Keratinocyte (primary cell): ENCODE data around the gene OPRL1. TPM values are rescaled to one million over a fixed set of nuclear protein-coding genes. Genes with fewer than 3 reads are reported as not detected.
A peak's percentile ranks its signal among the peaks of the same experiment; 100 is the strongest.

Source experiments
- DNase-seq: peaks from one replicate; pipeline ENCODE4 v3.0.0-alpha.2; 2011; ENCODE audit warnings: low read depth, missing footprints, low spot score
- FAIRE-seq: peaks from 2 replicates; lab custom pipeline; 2011; peaks lifted over from hg19 to GRCh38; lab: Jason Lieb, UNC
- H2AFZ ChIP-seq: 2 replicates; pipeline ENCODE4 v1.6.0; 2012; ENCODE audit warnings: low read length, control low read depth, inconsistent platforms; ENCODE audit not compliant: control insufficient read depth
- H3K27ac ChIP-seq: 2 replicates; pipeline ENCODE4 v1.5.1; 2011; ENCODE audit warnings: low read length; ENCODE audit not compliant: control insufficient read depth, insufficient read depth
- H3K27me3 ChIP-seq: 3 replicates; pipeline ENCODE4 v1.6.0; 2011; ENCODE audit warnings: low read length; ENCODE audit not compliant: control insufficient read depth, insufficient read depth; ENCODE audit errors: extremely low read depth
- H3K36me3 ChIP-seq, 2 experiments: 2 replicates in 1 of 2; 3 replicates in 1 of 2; pipeline ENCODE4 v1.5.1; 2011; ENCODE audit warnings: low read length in 2 of 2, mild to moderate bottlenecking in 1 of 2; ENCODE audit not compliant: control insufficient read depth in 2 of 2, insufficient read depth in 2 of 2; ENCODE audit errors: extremely low read depth in 1 of 2
- H3K4me1 ChIP-seq: 3 replicates; pipeline ENCODE4 v1.5.1; 2011; ENCODE audit warnings: low read length; ENCODE audit not compliant: control insufficient read depth, insufficient read depth; ENCODE audit errors: extremely low read depth
- H3K4me2 ChIP-seq: 3 replicates; pipeline ENCODE4 v1.6.0; 2011; ENCODE audit warnings: low read depth, low read length; ENCODE audit not compliant: control insufficient read depth, insufficient read depth; ENCODE audit errors: extremely low read depth
- H3K4me3 ChIP-seq, 3 experiments: fragments of 200-600 bp in 1 of 3; sonication (generic) in 1 of 3; 2 replicates in 2 of 3; 3 replicates in 1 of 3; pipeline ENCODE4 v1.5.1; 2011 to 2016; ENCODE audit warnings: low read length in 3 of 3, mild to moderate bottlenecking in 3 of 3, control low read depth in 2 of 3, inconsistent platforms in 1 of 3, low read depth in 1 of 3, mixed read lengths in 1 of 3, mixed run types in 1 of 3, moderate library complexity in 1 of 3; ENCODE audit not compliant: control insufficient read depth in 2 of 3, insufficient read depth in 2 of 3; ENCODE audit errors: extremely low read depth in 1 of 3
- H3K79me2 ChIP-seq: 2 replicates; pipeline ENCODE4 v1.6.0; 2012; ENCODE audit warnings: low read length; ENCODE audit not compliant: control insufficient read depth, insufficient read depth
- H3K9ac ChIP-seq: 3 replicates; pipeline ENCODE4 v1.6.0; 2011; ENCODE audit warnings: low read length; ENCODE audit not compliant: control insufficient read depth, insufficient read depth; ENCODE audit errors: extremely low read depth
- H3K9me1 ChIP-seq: 3 replicates; pipeline ENCODE4 v1.6.0; 2011; ENCODE audit warnings: low read length; ENCODE audit not compliant: control insufficient read depth, insufficient read depth; ENCODE audit errors: extremely low read depth
- H3K9me3 ChIP-seq: 2 replicates; pipeline ENCODE4 v1.5.1; 2012; ENCODE audit warnings: low read depth, low read length; ENCODE audit not compliant: control insufficient read depth
- H4K20me1 ChIP-seq: 3 replicates; pipeline ENCODE4 v1.6.0; 2011; ENCODE audit warnings: low read length; ENCODE audit not compliant: control insufficient read depth, insufficient read depth; ENCODE audit errors: extremely low read depth
- EZH2 ChIP-seq: IDR thresholded peaks from one replicate; pipeline ENCODE4 v1.6.1; 2012; ENCODE audit warnings: inconsistent platforms, mild to moderate bottlenecking, low read length, moderate library complexity
- dilution Hi-C: fragments of 300-500 bp; cut with MboI; formaldehyde crosslinking; loops from one replicate; pipeline ENCODE4 v1.7.0; 2020; ENCODE audit warnings: low sequenced_read_pairs; ENCODE audit not compliant: extremely low pct_ligation_motif_present
- polyA plus RNA-seq, 5 experiments: library from polyadenylated mRNA; depleted of rRNA in 3 of 5; stranded (reverse) in 3 of 5; stranded (forward) in 1 of 5; unstranded in 1 of 5; fragments of >200 nt; gene quantifications; 1 replicate in 1 of 5; 2 replicates in 3 of 5; 3 replicates in 1 of 5; pipeline versions ENCODE4 v1.2.1 to v1.2.3, GENCODE V29; 2011 to 2012; ENCODE audit warnings: missing spikeins in 2 of 5, low read depth in 1 of 5, low replicate concordance in 1 of 5
- TF ChIP-seq, protein P1 (sequence below), 3 experiments: IDR thresholded peaks in 1 of 3; conservative IDR thresholded peaks in 1 of 3; optimal IDR thresholded peaks in 1 of 3; 2 replicates in 2 of 3; 3 replicates in 1 of 3; pipeline versions ENCODE3 to v1.5.1; 2011; ENCODE audit warnings: low read length in 3 of 3, mild to moderate bottlenecking in 3 of 3, moderate library complexity in 2 of 3, control low read depth in 1 of 3, inconsistent platforms in 1 of 3; ENCODE audit not compliant: insufficient read depth in 2 of 3; ENCODE audit errors: extremely low read depth in 1 of 3

The OPRL1 gene
- polyA plus RNA-seq, 1 donor (not counting 4 experiments of a cell fraction or from before 2014, with no cell fraction given), result 0.25 TPM

DNA sequence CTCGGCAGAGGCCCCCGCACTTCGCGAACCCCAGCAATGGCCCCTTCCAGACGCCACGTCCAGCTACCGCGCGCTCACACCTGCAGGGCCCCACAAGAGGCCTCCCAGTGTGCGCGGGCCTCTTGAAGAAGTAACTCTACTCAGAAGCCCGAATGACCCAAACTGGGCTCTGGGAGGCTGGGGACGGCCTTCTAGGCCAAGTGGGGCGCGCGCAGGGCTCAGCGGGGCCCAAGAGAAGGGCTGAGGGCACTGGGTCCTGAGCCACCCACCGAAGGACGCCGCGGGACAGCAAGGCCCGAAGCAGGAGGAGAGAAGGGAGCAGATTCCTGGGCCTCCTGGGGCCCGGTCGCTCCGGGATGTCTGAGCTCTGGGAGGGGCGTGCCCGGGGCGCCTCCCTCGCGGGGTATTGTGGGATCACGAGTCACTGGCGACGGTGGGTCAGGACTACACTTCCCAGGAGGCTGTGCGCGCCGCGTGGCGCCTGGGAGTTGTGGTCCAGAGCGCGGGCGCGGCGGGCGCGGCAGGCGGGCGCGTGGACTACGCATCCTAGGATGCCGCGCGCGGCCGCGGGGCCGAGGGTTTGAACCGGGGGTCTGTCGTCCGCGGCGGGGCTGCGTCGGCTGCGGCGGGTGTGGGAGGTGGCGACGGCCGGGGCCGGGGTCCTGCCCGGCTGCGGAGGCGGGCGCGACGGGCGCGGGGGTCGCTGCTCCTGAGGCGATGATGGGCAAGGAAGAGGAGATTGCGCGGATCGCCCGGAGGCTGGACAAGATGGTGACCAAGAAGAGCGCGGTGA, 17.1 kb upstream of the OPRL1 start, which contains the start of gene TCEA2:
TSS of gene TCEA2 (plus strand) at position 603 of the 793 bp plus-strand sequence. CDS start at position 718, 115 bp downstream.
- no peaks in the 10 kb centered on the region for H4K20me1 ChIP-seq
- H3K79me2 ChIP-seq, result no peaks in the 10 kb centered on the region
- dilution Hi-C loops, result no loop called here
- H2AFZ ChIP-seq, result peak within 1 kb of the TSS; percentile 37
- no peak for TF ChIP-seq EZH2
- TF ChIP-seq, protein P1, sequence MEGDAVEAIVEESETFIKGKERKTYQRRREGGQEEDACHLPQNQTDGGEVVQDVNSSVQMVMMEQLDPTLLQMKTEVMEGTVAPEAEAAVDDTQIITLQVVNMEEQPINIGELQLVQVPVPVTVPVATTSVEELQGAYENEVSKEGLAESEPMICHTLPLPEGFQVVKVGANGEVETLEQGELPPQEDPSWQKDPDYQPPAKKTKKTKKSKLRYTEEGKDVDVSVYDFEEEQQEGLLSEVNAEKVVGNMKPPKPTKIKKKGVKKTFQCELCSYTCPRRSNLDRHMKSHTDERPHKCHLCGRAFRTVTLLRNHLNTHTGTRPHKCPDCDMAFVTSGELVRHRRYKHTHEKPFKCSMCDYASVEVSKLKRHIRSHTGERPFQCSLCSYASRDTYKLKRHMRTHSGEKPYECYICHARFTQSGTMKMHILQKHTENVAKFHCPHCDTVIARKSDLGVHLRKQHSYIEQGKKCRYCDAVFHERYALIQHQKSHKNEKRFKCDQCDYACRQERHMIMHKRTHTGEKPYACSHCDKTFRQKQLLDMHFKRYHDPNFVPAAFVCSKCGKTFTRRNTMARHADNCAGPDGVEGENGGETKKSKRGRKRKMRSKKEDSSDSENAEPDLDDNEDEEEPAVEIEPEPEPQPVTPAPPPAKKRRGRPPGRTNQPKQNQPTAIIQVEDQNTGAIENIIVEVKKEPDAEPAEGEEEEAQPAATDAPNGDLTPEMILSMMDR (optimal IDR thresholded peaks at IDR 0.05 in 1 of 3, IDR thresholded peaks at IDR 0.05 in 1 of 3, conservative IDR thresholded peaks at IDR 0.05 in 1 of 3; ENCODE audit: extremely low read depth in 1 of 3, insufficient read depth in 2 of 3, low read length in 3 of 3), result no peak
- H3K9me1 ChIP-seq, result no peaks in the 10 kb centered on the region
- no peaks in the 10 kb centered on the region for H3K9me3 ChIP-seq
- H3K4me2 ChIP-seq, result peak within 1 kb of the TSS; percentile 86
- H3K4me3 ChIP-seq, result peak within 1 kb of the TSS; percentile 70 to 85 (median 78)
- FAIRE-seq (no peak), DNase-seq (peak; percentile 56)
- no peaks in the 10 kb centered on the region for H3K27me3 ChIP-seq
- peak within 1 kb of the TSS; percentile 78 for H3K9ac ChIP-seq
- H3K4me1 ChIP-seq, result peaks cover 42% of the 10 kb centered on the region
- no peaks in the 10 kb centered on the region for H3K36me3 ChIP-seq
- H3K27ac ChIP-seq, result peak within 1 kb of the TSS; percentile 59

DNA sequence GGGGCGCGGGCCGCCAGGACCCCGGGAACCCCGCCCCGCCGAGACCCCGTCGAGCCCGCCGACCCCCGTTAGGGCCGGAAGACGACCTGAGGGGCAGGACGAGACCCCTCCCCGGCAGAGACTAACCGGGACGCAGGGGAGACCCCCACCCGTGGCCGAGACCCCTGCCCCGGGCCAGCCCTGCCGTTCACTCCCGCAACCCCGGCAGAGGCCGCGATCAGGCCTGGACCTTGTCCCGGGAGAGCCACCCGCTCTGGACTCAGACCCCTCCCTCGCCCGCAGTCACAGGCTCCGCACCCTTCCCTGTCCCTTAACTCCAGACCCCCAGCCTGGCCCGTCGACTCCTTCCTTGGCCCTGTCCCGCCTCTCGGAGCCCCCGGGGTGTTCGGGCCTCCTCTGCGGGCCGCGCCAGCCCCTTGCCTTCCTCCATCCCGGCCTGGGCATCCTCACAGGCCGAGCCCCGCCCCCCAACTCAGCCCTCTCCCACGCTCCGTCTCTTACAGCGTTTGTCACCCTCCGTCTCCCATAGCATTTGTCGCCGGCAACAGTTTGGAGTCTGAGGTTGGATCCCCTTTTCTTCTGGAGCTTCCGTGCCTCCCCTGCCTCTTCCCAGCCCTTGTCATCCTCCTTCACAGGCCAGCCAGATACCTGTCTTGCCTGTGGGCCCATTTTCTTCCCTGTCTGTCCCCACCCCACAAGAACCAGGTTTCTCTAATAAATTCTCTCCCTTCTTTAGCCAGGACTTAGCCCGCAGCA, 16.3 kb upstream of the OPRL1 start:
- H2AFZ ChIP-seq, result peak overlapping the region; percentile 23
- peaks cover 42% of the 10 kb centered on the region for H3K4me1 ChIP-seq
- H3K9ac ChIP-seq, result peak overlapping the region; percentile 78
- TF ChIP-seq, protein P1 (optimal IDR thresholded peaks at IDR 0.05 in 1 of 3, IDR thresholded peaks at IDR 0.05 in 1 of 3, conservative IDR thresholded peaks at IDR 0.05 in 1 of 3; ENCODE audit: extremely low read depth in 1 of 3, insufficient read depth in 2 of 3, low read length in 3 of 3), result no peak
- TF ChIP-seq EZH2, result no peak
- dilution Hi-C loops, result no loop called here
- H3K27me3 ChIP-seq, result no peaks in the 10 kb centered on the region
- H4K20me1 ChIP-seq, result no peaks in the 10 kb centered on the region
- DNase-seq (no peak), FAIRE-seq (no peak)
- H3K9me3 ChIP-seq, result no peaks in the 10 kb centered on the region
- H3K36me3 ChIP-seq, result no peaks in the 10 kb centered on the region
- no peaks in the 10 kb centered on the region for H3K79me2 ChIP-seq
- H3K4me2 ChIP-seq, result peak overlapping the region; percentile 86
- peak overlapping the region; percentile 70 to 85 (median 78) for H3K4me3 ChIP-seq
- no peaks in the 10 kb centered on the region for H3K9me1 ChIP-seq
- no peak overlapping the region for H3K27ac ChIP-seq
